Osteocyte (in vitro differentiated cells): ENCODE data around the gene C1QTNF5. TPM values are rescaled to one million over a fixed set of nuclear protein-coding genes. Genes with fewer than 3 reads are reported as not detected.
A peak's percentile ranks its signal among the peaks of the same experiment; 100 is the strongest.

Experiments
- DNase-seq: peaks from one replicate; pipeline ENCODE4 v3.0.0; 2021; ENCODE audit warnings: mixed read lengths; ENCODE audit not compliant: unreplicated experiment; ENCODE audit errors: extremely low spot score
- H3K27ac Mint-ChIP-seq: one replicate; pipeline ENCODE4 v1.8.0; 2021; ENCODE audit warnings: mild to moderate bottlenecking, mixed read lengths; ENCODE audit not compliant: unreplicated experiment
- H3K27me3 Mint-ChIP-seq: one replicate; pipeline ENCODE4 v1.8.0; 2021; ENCODE audit warnings: mixed read lengths; ENCODE audit not compliant: unreplicated experiment
- H3K36me3 Mint-ChIP-seq: one replicate; pipeline ENCODE4 v1.8.0; 2021; ENCODE audit warnings: mixed read lengths; ENCODE audit not compliant: unreplicated experiment
- H3K4me1 Mint-ChIP-seq: one replicate; pipeline ENCODE4 v1.8.0; 2021; ENCODE audit warnings: mixed read lengths; ENCODE audit not compliant: unreplicated experiment
- H3K4me3 Mint-ChIP-seq: one replicate; pipeline ENCODE4 v1.8.0; 2021; ENCODE audit warnings: mild to moderate bottlenecking, moderate library complexity, mixed read lengths; ENCODE audit not compliant: unreplicated experiment
- H3K9me3 Mint-ChIP-seq: one replicate; pipeline ENCODE4 v1.8.0; 2021; ENCODE audit warnings: mixed read lengths; ENCODE audit not compliant: unreplicated experiment
- total RNA-seq: library from RNA; stranded (reverse); gene quantifications from 2 replicates; pipeline ENCODE4 v1.2.1, GENCODE V29; 2021
- TF ChIP-seq, protein P1 (sequence below): fragments of 200-600 bp; sonication (generic); IDR thresholded peaks from 2 replicates; pipeline ENCODE4 v1.5.0; 2021; ENCODE audit warnings: antibody characterized with exemption, mild to moderate bottlenecking, moderate library complexity

The C1QTNF5 gene
- total RNA-seq, 1 donor from 2014 or later, result 8.4 TPM

DNA sequence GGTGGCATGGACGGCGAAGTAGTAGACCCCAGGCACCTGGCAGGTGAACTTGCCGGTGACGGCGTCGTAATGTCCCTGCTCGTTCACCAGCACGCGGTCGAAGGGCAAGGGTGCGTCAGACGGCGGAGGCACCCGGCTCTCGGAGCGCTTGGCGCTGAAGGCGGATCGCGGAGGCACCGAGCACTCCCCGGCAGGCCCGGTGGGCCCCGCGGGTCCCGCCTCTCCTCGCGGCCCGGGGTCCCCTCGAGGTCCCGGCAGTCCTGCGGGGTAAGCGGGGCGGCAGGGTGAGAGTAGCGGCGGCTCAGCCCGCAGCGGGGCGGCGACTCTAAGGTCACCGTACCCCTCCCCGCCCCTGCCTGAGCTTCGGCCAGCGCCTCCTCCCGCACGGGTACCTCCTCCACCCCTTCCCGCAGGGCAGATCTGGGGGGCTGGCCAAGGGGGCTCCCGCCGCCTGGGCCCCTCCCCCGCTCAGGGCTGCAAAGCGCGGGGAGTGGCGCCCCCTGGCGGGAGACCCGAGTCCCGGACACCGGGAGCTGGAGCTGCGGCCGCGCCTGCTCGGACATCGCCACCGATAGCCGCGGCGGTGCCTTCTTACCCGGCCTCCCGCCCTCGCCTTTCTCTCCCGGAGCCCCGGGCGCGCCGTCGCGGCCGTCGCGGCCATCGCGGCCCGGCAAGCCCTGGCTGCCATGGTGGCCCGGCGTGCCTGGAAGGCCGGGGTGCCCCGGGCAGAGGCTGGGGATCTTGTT lies 921 bp downstream of the C1QTNF5 start:
- Mint-ChIP-seq H3K36me3 (no peaks in the 10 kb centered on the region), H3K9me3 (no peaks in the 10 kb centered on the region), H3K4me3 (peak overlapping the region; percentile 66), H3K4me1 (peaks cover 44% of the 10 kb centered on the region), H3K27me3 (peaks cover 10% of the 10 kb centered on the region), H3K27ac (no peak overlapping the region)
- TF ChIP-seq, protein P1, sequence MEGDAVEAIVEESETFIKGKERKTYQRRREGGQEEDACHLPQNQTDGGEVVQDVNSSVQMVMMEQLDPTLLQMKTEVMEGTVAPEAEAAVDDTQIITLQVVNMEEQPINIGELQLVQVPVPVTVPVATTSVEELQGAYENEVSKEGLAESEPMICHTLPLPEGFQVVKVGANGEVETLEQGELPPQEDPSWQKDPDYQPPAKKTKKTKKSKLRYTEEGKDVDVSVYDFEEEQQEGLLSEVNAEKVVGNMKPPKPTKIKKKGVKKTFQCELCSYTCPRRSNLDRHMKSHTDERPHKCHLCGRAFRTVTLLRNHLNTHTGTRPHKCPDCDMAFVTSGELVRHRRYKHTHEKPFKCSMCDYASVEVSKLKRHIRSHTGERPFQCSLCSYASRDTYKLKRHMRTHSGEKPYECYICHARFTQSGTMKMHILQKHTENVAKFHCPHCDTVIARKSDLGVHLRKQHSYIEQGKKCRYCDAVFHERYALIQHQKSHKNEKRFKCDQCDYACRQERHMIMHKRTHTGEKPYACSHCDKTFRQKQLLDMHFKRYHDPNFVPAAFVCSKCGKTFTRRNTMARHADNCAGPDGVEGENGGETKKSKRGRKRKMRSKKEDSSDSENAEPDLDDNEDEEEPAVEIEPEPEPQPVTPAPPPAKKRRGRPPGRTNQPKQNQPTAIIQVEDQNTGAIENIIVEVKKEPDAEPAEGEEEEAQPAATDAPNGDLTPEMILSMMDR, result peak; percentile 99
- peak; percentile 93 for DNase-seq

DNA sequence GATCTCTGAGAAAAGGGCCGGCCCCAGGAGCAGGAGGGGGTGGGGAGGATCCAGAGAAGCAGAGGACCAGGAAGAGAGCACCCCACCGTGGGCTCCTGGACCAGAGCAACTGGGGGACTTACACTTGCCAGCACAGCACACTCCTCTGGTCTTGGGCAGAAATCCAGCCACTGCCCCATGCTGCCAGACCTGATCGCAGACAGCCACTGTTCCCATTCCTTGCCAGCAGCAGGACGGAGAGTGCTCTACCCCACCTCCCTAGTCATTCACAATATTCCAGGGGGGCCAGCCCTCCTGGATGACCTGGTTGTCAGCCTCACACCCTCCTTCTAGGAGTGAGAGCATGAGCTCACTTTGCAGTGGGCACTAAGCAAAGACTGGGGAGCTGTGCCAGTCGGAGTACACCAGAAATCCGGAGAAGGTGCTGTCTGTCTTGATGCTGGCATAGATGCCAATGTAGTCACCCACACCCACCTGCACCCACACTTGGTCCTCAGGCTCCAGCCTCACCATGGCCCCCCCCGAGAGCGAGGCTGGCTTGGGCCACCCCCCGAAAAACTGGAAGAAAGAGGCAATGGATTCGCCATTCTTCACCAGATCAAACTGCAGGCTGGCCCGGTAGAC lies 1.6 kb downstream of the C1QTNF5 start:
- Mint-ChIP-seq H3K4me3 (peak overlapping the region; percentile 66), H3K9me3 (no peaks in the 10 kb centered on the region), H3K27ac (peak overlapping the region; percentile 56), H3K27me3 (peaks cover 10% of the 10 kb centered on the region), H3K36me3 (no peaks in the 10 kb centered on the region), H3K4me1 (peaks cover 45% of the 10 kb centered on the region)
- TF ChIP-seq, protein P1, result no peak
- no peak for DNase-seq

DNA sequence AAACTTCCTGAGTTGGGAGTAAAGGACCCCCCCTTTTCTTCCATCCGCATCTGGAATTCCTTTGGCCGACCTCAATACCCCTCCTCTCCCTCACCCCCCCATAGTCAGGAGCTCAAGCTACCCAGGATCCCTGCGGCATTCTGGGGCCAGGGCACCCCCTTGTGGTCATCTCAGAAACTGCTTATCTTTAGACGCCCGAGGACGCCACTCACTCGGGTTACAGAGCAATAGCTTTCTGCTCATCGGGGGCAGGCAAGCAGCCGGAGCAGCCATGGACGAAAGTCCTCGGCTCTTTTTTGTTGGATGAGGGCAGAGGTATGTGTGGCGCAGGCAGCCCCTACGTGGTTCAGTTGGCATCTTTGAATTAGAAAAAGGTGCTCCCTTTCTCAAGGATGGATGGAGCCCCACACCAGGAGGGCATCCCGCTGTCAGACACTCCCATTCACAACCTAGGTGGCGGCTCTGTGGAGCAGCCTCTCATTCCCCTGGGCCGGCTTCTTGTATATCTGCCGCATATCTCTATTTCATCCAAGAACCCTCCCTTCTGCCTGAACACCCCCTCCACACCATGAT lies 2.3 kb downstream of the C1QTNF5 start:
- peaks cover 7% of the 10 kb centered on the region for H3K27me3 Mint-ChIP-seq
- DNase-seq, result peak; percentile 91
- H3K4me3 Mint-ChIP-seq, result peak overlapping the region; percentile 35
- H3K36me3 Mint-ChIP-seq, result no peaks in the 10 kb centered on the region
- H3K27ac Mint-ChIP-seq, result peak overlapping the region; percentile 50
- peaks cover 48% of the 10 kb centered on the region for H3K4me1 Mint-ChIP-seq
- H3K9me3 Mint-ChIP-seq, result no peaks in the 10 kb centered on the region
- TF ChIP-seq, protein P1, result peak; percentile 78

DNA sequence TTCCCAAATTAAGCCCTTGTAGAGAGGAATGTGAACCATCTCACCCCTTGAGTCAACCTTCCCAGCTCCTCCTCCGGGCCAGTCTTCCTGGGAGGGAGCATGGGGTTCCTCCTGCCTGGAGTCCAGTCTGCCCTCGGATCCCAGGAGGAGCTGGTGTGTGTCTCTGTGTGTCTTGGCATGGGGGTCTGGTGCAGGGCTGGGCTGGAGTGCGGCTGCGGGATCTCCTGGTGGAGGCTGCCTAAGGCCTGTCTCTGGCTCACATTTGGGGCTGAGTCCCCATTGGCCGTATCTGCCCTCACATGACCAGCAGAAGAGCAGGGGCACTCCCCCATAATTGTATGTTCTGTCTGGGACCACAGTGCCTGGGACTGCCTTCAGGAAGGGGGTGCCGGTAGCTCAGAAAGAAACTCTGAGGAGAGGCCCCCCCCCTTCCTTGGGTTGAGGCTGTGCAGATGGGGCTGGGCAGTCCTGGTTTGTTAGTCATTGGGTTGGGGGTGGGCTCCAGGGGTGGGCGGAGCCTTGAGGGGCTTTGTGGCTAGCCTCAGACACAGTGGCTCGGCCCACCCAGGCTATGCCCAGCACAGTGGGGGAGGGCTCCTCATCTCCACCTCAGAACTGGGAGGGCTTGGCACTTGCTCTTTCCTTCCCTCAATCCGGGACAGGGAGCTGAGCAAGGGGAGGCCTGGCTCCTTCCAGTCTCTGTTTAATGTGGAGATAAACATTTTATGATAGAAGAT lies 2.9 kb downstream of the C1QTNF5 start:
- no peaks in the 10 kb centered on the region for H3K36me3 Mint-ChIP-seq
- H3K4me3 Mint-ChIP-seq, result peak overlapping the region; percentile 35
- peak overlapping the region; percentile 50 for H3K27ac Mint-ChIP-seq
- peaks cover 5% of the 10 kb centered on the region for H3K27me3 Mint-ChIP-seq
- TF ChIP-seq, protein P1, result no peak
- no peak for DNase-seq
- H3K4me1 Mint-ChIP-seq, result peaks cover 48% of the 10 kb centered on the region
- no peaks in the 10 kb centered on the region for H3K9me3 Mint-ChIP-seq
